Measurements from ENCODE around the gene PITRM1. TPM values are rescaled to one million over a fixed set of nuclear protein-coding genes. Genes with fewer than 3 reads are reported as not detected.

The PITRM1 gene
- total RNA-seq, 1 donor from 2014 or later = 80.4 TPM

GRCh38 chr10:3213208-3213607 is 40.6 kb upstream of the PITRM1 start:
- Histone ChIP-seq H3K9me3 (ENCODE audit: insufficient read depth, low read depth, low read length) (no peaks in the 10 kb centered on the region), H3K9ac (ENCODE audit: low read length) (no peak overlapping the region), H3K27ac (ENCODE audit: low read depth, low read length) (no peak overlapping the region), H3K4me1 (ENCODE audit: insufficient read depth, low read length) (peaks cover 6% of the 10 kb centered on the region), H3K79me2 (ENCODE audit: insufficient read depth, low read length) (no peaks in the 10 kb centered on the region), H4K20me1 (ENCODE audit: insufficient read depth, low read length) (no peaks in the 10 kb centered on the region), H3K4me2 (ENCODE audit: low read length) (no peak overlapping the region), H2AFZ (ENCODE audit: low read depth, low read length) (no peak overlapping the region), H3K36me3 (ENCODE audit: insufficient read depth, low read length) (no peaks in the 10 kb centered on the region), H3K4me3 (ENCODE audit: insufficient read depth, low read depth, low read length) (no peak overlapping the region), H3K27me3 (ENCODE audit: insufficient read depth, low read length) (no peaks in the 10 kb centered on the region)
- H3K4me1 Mint-ChIP-seq (ENCODE audit: low read depth, unreplicated experiment) = peaks cover 13% of the 10 kb centered on the region
- H3K27me3 Mint-ChIP-seq (ENCODE audit: low read depth, unreplicated experiment) = peaks cover 3% of the 10 kb centered on the region
- no peak for DNase-seq (ENCODE audit: low read depth)
- H3K4me3 Mint-ChIP-seq (ENCODE audit: unreplicated experiment) = no peak overlapping the region
- no peak overlapping the region for H3K27ac Mint-ChIP-seq (ENCODE audit: unreplicated experiment)
- no peaks in the 10 kb centered on the region for H3K36me3 Mint-ChIP-seq (ENCODE audit: low read depth, unreplicated experiment)
- FAIRE-seq = no peak
- no peak for TF ChIP-seq CTCF (IDR thresholded peaks at IDR 0.05; ENCODE audit: insufficient read depth, low read depth, low read length)
- TF ChIP-seq EZH2 (IDR thresholded peaks at IDR 0.05; ENCODE audit: insufficient read depth, low read length) = no peak
- no peaks in the 10 kb centered on the region for H3K9me3 Mint-ChIP-seq (ENCODE audit: unreplicated experiment)

GRCh38 chr10:3210251-3210877 is 37.8 kb upstream of the PITRM1 start:
- TF ChIP-seq CTCF (IDR thresholded peaks at IDR 0.05; ENCODE audit: insufficient read depth, low read depth, low read length) (no peak), EZH2 (IDR thresholded peaks at IDR 0.05; ENCODE audit: insufficient read depth, low read length) (no peak)
- Histone ChIP-seq H3K9ac (ENCODE audit: low read length) (no peak overlapping the region), H3K36me3 (ENCODE audit: insufficient read depth, low read length) (no peaks in the 10 kb centered on the region), H3K4me1 (ENCODE audit: insufficient read depth, low read length) (no peaks in the 10 kb centered on the region), H3K27me3 (ENCODE audit: insufficient read depth, low read length) (peaks cover 3% of the 10 kb centered on the region), H3K27ac (ENCODE audit: low read depth, low read length) (no peak overlapping the region), H3K4me3 (ENCODE audit: insufficient read depth, low read depth, low read length) (no peak overlapping the region), H3K9me3 (ENCODE audit: insufficient read depth, low read depth, low read length) (no peaks in the 10 kb centered on the region), H3K4me2 (ENCODE audit: low read length) (no peak overlapping the region), H2AFZ (ENCODE audit: low read depth, low read length) (peak overlapping the region; percentile 8), H4K20me1 (ENCODE audit: insufficient read depth, low read length) (no peaks in the 10 kb centered on the region), H3K79me2 (ENCODE audit: insufficient read depth, low read length) (no peaks in the 10 kb centered on the region)
- Mint-ChIP-seq H3K27ac (ENCODE audit: unreplicated experiment) (no peak overlapping the region), H3K27me3 (ENCODE audit: low read depth, unreplicated experiment) (peaks cover 3% of the 10 kb centered on the region), H3K36me3 (ENCODE audit: low read depth, unreplicated experiment) (no peaks in the 10 kb centered on the region), H3K4me3 (ENCODE audit: unreplicated experiment) (no peak overlapping the region), H3K4me1 (ENCODE audit: low read depth, unreplicated experiment) (peaks cover 2% of the 10 kb centered on the region), H3K9me3 (ENCODE audit: unreplicated experiment) (no peaks in the 10 kb centered on the region)
- no peak for DNase-seq (ENCODE audit: low read depth)
- FAIRE-seq = no peak

Measured in astrocyte (in vitro differentiated cells and primary cell).